Measurements from ENCODE around the gene CTNS.

DNA sequence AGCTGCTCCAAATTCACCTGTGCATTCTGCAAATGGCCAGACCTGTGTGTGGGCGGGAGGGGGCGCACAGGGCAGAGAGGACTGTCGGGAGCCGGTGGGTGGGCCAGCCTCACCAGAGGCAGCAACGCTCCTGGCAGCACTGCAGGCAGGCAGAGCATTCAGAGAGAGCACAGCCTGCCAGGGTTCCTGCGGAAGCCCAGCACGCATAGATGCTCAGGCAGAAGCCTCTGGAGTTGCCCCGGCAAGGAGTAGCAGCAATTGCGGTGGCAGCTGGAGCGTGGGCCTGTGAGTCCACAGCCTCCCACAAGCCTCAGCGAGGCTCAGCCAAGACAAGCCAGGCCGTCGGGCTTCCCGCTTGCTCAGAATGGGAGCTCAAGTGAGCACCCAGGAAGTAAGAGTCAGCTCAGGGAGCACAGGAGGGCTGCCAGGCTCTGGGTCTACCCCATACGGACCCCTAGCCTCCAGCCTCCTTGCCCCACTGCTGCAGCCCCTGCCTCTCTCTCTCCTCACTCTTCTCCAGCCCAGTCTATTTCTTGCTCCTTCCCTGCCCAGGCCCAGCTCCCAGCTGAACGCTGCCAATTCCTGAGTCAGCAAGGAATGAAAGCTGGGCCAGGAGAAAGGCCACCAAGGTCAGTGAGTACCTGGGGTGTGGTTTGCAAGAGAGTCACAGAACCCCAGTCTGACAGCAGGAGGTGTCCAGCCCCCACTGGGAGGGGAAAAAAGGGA is 41.7 kb downstream of the CTNS start:
- TF ChIP-seq, protein P1, sequence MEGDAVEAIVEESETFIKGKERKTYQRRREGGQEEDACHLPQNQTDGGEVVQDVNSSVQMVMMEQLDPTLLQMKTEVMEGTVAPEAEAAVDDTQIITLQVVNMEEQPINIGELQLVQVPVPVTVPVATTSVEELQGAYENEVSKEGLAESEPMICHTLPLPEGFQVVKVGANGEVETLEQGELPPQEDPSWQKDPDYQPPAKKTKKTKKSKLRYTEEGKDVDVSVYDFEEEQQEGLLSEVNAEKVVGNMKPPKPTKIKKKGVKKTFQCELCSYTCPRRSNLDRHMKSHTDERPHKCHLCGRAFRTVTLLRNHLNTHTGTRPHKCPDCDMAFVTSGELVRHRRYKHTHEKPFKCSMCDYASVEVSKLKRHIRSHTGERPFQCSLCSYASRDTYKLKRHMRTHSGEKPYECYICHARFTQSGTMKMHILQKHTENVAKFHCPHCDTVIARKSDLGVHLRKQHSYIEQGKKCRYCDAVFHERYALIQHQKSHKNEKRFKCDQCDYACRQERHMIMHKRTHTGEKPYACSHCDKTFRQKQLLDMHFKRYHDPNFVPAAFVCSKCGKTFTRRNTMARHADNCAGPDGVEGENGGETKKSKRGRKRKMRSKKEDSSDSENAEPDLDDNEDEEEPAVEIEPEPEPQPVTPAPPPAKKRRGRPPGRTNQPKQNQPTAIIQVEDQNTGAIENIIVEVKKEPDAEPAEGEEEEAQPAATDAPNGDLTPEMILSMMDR (IDR thresholded peaks at IDR 0.05), result no peak
- no peak for TF ChIP-seq POLR2A (IDR thresholded peaks at IDR 0.05)
